ENCODE measurements around the gene C1QTNF12. TPM values are rescaled to one million over a fixed set of nuclear protein-coding genes. Genes with fewer than 3 reads are reported as not detected.

Gene C1QTNF12
- total and polyA plus RNA-seq, 2 experiments from 2014 or later: 4.1 to 4.2 TPM

GRCh38 chr1:1245178-1245816 lies 1.2 kb downstream of the C1QTNF12 start (continued):
- TF ChIP-seq ZNF462 (CRISPR knock-in tag; IDR thresholded peaks at IDR 0.05): no peak
- TF ChIP-seq JUNB (IDR thresholded peaks at IDR 0.05; ENCODE audit: unreplicated experiment): no peak

GRCh38 chr1:1244192-1244811 lies 2.2 kb downstream of the C1QTNF12 start:
- no peaks in the 10 kb centered on the region for H3F3A ChIP-seq (replicated peaks; ENCODE audit: low read depth)
- no peaks in the 10 kb centered on the region for H3K36me3 Mint-ChIP-seq (ENCODE audit: low read depth)
- no peak overlapping the region for H2AFZ ChIP-seq
- no peaks in the 10 kb centered on the region for H4K20me1 ChIP-seq (replicated peaks; ENCODE audit: insufficient read depth)
- H3K27me3 ChIP-seq (ENCODE audit: insufficient read depth): peaks cover 10% of the 10 kb centered on the region; the same call in 1 of the 2 replicates
- H3K4me3 Mint-ChIP-seq: no peak overlapping the region
- H3K27me3 Mint-ChIP-seq (ENCODE audit: insufficient read depth, low read depth, poor library complexity): peaks cover 6% of the 10 kb centered on the region
- no peak for DNase-seq (ENCODE audit: low spot score)
- H3K9me3 Mint-ChIP-seq: no peaks in the 10 kb centered on the region
- no peak overlapping the region for H3K27ac ChIP-seq (ENCODE audit: low read depth)
- ATAC-seq: no peak
- no peak overlapping the region for H3K4me2 ChIP-seq
- no peaks in the 10 kb centered on the region for H3K9me2 ChIP-seq (ENCODE audit: insufficient read depth)
- no peaks in the 10 kb centered on the region for H3K79me2 ChIP-seq (replicated peaks; ENCODE audit: insufficient read depth)
- H3K4me3 ChIP-seq: no peak overlapping the region
- H3K4me1 Mint-ChIP-seq: no peaks in the 10 kb centered on the region
- TF ChIP-seq ZNF462 (CRISPR knock-in tag; IDR thresholded peaks at IDR 0.05): no peak
- no peak for TF ChIP-seq POLR2AphosphoS5 (IDR thresholded peaks at IDR 0.05; ENCODE audit: low read depth)
- no peak for TF ChIP-seq ZNF331 (CRISPR knock-in tag; IDR thresholded peaks at IDR 0.05; ENCODE audit: low read depth)
- peaks cover 3% of the 10 kb centered on the region; the same call in 1 of the 2 replicates for H3K4me1 ChIP-seq (ENCODE audit: insufficient read depth)
- no peaks in the 10 kb centered on the region for H3K36me3 ChIP-seq (ENCODE audit: insufficient read depth)
- no peak overlapping the region for H3K27ac Mint-ChIP-seq
